Stimulated activated CD8-positive, alpha-beta memory T cell treated with anti-CD3 and anti-CD28 coated beads, Interleukin-7, amount 100 ng/mL, for 4 hours (primary cell): ENCODE measurements around the gene TMEM19.

Experiments used
- DNase-seq, 2 donors: peaks; one replicate each; pipeline ENCODE4 v3.0.0-alpha.2; 2020; ENCODE audit warnings: low read depth in 2 of 2

The TMEM19 gene

GRCh38 chr12:71685914-71686657 is at the start of gene TMEM19:
TMEM19 (plus strand) TSS chr12:71686082; CDS start chr12:71686681, 599 bp downstream.
- peak; percentile 63 to 77 for DNase-seq

- no peak for DNase-seq
These were observed 49.2 kb upstream of the TMEM19 start for GRCh38 chr12:71636704-71637115.

GRCh38 chr12:71638499-71638898 is 47.4 kb upstream of the TMEM19 start:
- DNase-seq = no peak

- DNase-seq = no peak
These were observed 46.5 kb upstream of the TMEM19 start for GRCh38 chr12:71639341-71639760.

GRCh38 chr12:71640316-71640715 is 45.6 kb upstream of the TMEM19 start:
- DNase-seq = no peak

GRCh38 chr12:71641390-71641789 is 44.5 kb upstream of the TMEM19 start:
- DNase-seq = no peak

GRCh38 chr12:71642264-71642663 is 43.6 kb upstream of the TMEM19 start:
- no peak for DNase-seq

GRCh38 chr12:71645268-71645667 is 40.6 kb upstream of the TMEM19 start:
- DNase-seq = no peak

GRCh38 chr12:71646512-71646911 is 39.4 kb upstream of the TMEM19 start:
- no peak for DNase-seq

- DNase-seq = no peak
These were observed 37.3 kb upstream of the TMEM19 start for GRCh38 chr12:71648537-71648936.

- DNase-seq = no peak
These were observed 36.5 kb upstream of the TMEM19 start for GRCh38 chr12:71649401-71649800.

GRCh38 chr12:71652656-71653055 is 33.2 kb upstream of the TMEM19 start:
- no peak for DNase-seq

- no peak for DNase-seq
These were observed 32.7 kb upstream of the TMEM19 start for GRCh38 chr12:71653137-71653536.

GRCh38 chr12:71654200-71654599 is 31.7 kb upstream of the TMEM19 start:
- DNase-seq = no peak

- no peak for DNase-seq
These were observed 30.4 kb upstream of the TMEM19 start for GRCh38 chr12:71655495-71655894.

- DNase-seq = no peak
These were observed 30.0 kb upstream of the TMEM19 start for GRCh38 chr12:71655907-71656306.

- DNase-seq = no peak
These were observed 29.1 kb upstream of the TMEM19 start for GRCh38 chr12:71656740-71657139.

GRCh38 chr12:71661977-71662530 is 23.8 kb upstream of the TMEM19 start:
- DNase-seq = no peak

GRCh38 chr12:71662849-71663560 is 22.9 kb upstream of the TMEM19 start:
- DNase-seq = peak; percentile 65 to 68

GRCh38 chr12:71663561-71664410 is 22.1 kb upstream of the TMEM19 start, which contains the start of the genes THAP2 and ZFC3H1:
THAP2 (plus strand) TSS chr12:71664301; CDS start chr12:71664510, 209 bp downstream.
ZFC3H1 (minus strand) TSS chr12:71663848; CDS start chr12:71663610, 238 bp downstream.
- DNase-seq = peak; percentile 86 to 91

- DNase-seq = no peak
These were observed 21.3 kb upstream of the TMEM19 start for GRCh38 chr12:71664411-71665089.
